ENCODE measurements around the gene MAML3.

Gene MAML3

DNA sequence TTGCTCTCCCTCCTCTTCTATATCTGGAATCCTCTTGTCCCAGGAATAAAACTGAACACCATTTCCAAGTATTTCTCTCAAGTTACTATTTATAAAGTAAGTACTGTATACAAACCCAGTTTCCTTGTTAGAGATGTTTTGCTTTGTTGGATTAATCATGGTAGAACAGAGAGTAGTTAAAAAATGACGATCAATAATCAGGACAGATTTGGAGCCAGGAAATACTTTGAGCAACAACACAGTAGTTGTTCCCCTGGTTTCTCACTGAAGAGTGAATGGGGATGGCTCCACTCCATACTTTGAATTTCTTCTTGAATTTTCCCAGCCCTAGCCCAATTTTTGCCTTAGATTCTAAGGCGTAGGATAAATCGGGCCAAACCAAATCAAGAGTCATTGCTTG lies 467.0 kb downstream of the MAML3 start:
- no peaks in the 10 kb centered on the region for H3K9me3 ChIP-seq (ENCODE audit: severe bottlenecking)

DNA sequence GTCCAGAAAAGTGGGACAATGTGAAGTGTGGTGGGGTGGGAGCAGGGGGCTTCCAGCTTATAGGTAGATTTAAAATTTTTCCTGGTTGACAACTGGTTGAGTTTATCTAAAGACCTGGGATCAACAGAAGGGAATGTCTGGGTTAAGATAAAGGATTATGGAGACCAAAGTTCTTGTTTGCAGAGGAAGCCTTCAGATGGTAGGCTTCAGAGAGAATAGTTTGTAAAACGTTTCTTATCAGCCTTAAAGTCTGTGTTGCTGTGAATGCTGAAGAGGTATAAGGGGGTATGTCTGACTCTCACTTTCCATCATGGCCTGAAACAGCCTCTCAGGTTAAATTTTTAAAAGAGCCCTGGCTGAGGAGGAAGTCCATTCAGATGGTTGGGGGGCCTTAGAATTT lies 467.9 kb downstream of the MAML3 start:
- no peak overlapping the region for H3K4me3 ChIP-seq (ENCODE audit: severe bottlenecking)
- TF ChIP-seq, protein P1, sequence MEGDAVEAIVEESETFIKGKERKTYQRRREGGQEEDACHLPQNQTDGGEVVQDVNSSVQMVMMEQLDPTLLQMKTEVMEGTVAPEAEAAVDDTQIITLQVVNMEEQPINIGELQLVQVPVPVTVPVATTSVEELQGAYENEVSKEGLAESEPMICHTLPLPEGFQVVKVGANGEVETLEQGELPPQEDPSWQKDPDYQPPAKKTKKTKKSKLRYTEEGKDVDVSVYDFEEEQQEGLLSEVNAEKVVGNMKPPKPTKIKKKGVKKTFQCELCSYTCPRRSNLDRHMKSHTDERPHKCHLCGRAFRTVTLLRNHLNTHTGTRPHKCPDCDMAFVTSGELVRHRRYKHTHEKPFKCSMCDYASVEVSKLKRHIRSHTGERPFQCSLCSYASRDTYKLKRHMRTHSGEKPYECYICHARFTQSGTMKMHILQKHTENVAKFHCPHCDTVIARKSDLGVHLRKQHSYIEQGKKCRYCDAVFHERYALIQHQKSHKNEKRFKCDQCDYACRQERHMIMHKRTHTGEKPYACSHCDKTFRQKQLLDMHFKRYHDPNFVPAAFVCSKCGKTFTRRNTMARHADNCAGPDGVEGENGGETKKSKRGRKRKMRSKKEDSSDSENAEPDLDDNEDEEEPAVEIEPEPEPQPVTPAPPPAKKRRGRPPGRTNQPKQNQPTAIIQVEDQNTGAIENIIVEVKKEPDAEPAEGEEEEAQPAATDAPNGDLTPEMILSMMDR (IDR thresholded peaks at IDR 0.05; ENCODE audit: poor library complexity, severe bottlenecking), result no peak
- H3K27ac ChIP-seq (ENCODE audit: poor library complexity, severe bottlenecking), result no peak overlapping the region
- no peaks in the 10 kb centered on the region for H3K9me3 ChIP-seq (ENCODE audit: severe bottlenecking)
- DNase-seq (ENCODE audit: low spot score), result no peak
- no peaks in the 10 kb centered on the region for H3K27me3 ChIP-seq (ENCODE audit: insufficient read depth, poor library complexity, severe bottlenecking)
- ATAC-seq (ENCODE audit: low read depth), result no peak
- peaks cover 12% of the 10 kb centered on the region for H3K4me1 ChIP-seq (ENCODE audit: insufficient read depth, poor library complexity, severe bottlenecking)
- H3K36me3 ChIP-seq (ENCODE audit: low read depth), result peaks cover 14% of the 10 kb centered on the region

More for the DNA sequence above, 467.0 kb downstream of the MAML3 start:
- TF ChIP-seq, protein P1 (IDR thresholded peaks at IDR 0.05; ENCODE audit: poor library complexity, severe bottlenecking), result no peak
- ATAC-seq (ENCODE audit: low read depth) (no peak), DNase-seq (ENCODE audit: low spot score) (no peak)
- peaks cover 12% of the 10 kb centered on the region for H3K4me1 ChIP-seq (ENCODE audit: insufficient read depth, poor library complexity, severe bottlenecking)
- no peak overlapping the region for H3K27ac ChIP-seq (ENCODE audit: poor library complexity, severe bottlenecking)
- peaks cover 9% of the 10 kb centered on the region for H3K36me3 ChIP-seq (ENCODE audit: low read depth)
- no peak overlapping the region for H3K4me3 ChIP-seq (ENCODE audit: severe bottlenecking)
- no peaks in the 10 kb centered on the region for H3K27me3 ChIP-seq (ENCODE audit: insufficient read depth, poor library complexity, severe bottlenecking)

DNA sequence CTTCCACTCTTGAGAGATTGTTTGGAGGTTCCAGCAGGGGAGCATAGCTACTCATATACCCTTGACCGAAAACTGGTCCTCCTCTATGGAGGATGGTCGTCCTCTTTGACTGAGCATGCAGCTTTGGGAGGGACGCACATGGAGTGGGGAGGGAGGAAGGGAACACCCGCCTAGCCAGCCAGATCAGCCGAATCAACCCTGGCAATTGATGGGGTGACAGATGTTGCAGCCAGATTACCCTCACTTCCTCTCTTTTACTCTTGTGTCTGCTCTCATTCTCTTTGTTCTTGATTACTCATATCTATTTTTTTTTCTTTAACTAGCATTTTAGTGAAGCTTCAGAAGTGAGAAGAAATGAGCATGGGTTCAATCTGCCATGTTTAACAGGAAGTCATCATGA lies 468.8 kb downstream of the MAML3 start:
- Histone ChIP-seq H3K36me3 (ENCODE audit: low read depth) (peaks cover 15% of the 10 kb centered on the region), H3K4me3 (ENCODE audit: severe bottlenecking) (no peak overlapping the region), H3K27me3 (ENCODE audit: insufficient read depth, poor library complexity, severe bottlenecking) (no peaks in the 10 kb centered on the region), H3K27ac (ENCODE audit: poor library complexity, severe bottlenecking) (no peak overlapping the region), H3K9me3 (ENCODE audit: severe bottlenecking) (no peaks in the 10 kb centered on the region), H3K4me1 (ENCODE audit: insufficient read depth, poor library complexity, severe bottlenecking) (peaks cover 12% of the 10 kb centered on the region)
- DNase-seq (ENCODE audit: low spot score), result no peak
- TF ChIP-seq, protein P1 (IDR thresholded peaks at IDR 0.05; ENCODE audit: poor library complexity, severe bottlenecking), result no peak
- no peak for ATAC-seq (ENCODE audit: low read depth)

- Histone ChIP-seq H3K27me3 (ENCODE audit: insufficient read depth, poor library complexity, severe bottlenecking) (no peaks in the 10 kb centered on the region), H3K9me3 (ENCODE audit: severe bottlenecking) (no peaks in the 10 kb centered on the region), H3K4me3 (ENCODE audit: severe bottlenecking) (no peak overlapping the region), H3K36me3 (ENCODE audit: low read depth) (peaks cover 23% of the 10 kb centered on the region), H3K4me1 (ENCODE audit: insufficient read depth, poor library complexity, severe bottlenecking) (peaks cover 12% of the 10 kb centered on the region), H3K27ac (ENCODE audit: poor library complexity, severe bottlenecking) (no peak overlapping the region)
- TF ChIP-seq, protein P1 (IDR thresholded peaks at IDR 0.05; ENCODE audit: poor library complexity, severe bottlenecking), result no peak
- DNase-seq (ENCODE audit: low spot score) (no peak), ATAC-seq (ENCODE audit: low read depth) (no peak)
Observed at GRCh38 chr4:139684351-139684750, 469.6 kb downstream of the MAML3 start.

- TF ChIP-seq, protein P1 (IDR thresholded peaks at IDR 0.05; ENCODE audit: poor library complexity, severe bottlenecking), result no peak
- ATAC-seq (ENCODE audit: low read depth) (no peak), DNase-seq (ENCODE audit: low spot score) (no peak)
- H3K4me1 ChIP-seq (ENCODE audit: insufficient read depth, poor library complexity, severe bottlenecking), result peaks cover 12% of the 10 kb centered on the region
- no peaks in the 10 kb centered on the region for H3K27me3 ChIP-seq (ENCODE audit: insufficient read depth, poor library complexity, severe bottlenecking)
- peaks cover 33% of the 10 kb centered on the region for H3K36me3 ChIP-seq (ENCODE audit: low read depth)
- no peak overlapping the region for H3K4me3 ChIP-seq (ENCODE audit: severe bottlenecking)
- H3K9me3 ChIP-seq (ENCODE audit: severe bottlenecking), result no peaks in the 10 kb centered on the region
- H3K27ac ChIP-seq (ENCODE audit: poor library complexity, severe bottlenecking), result peak overlapping the region; percentile 32
Observed at GRCh38 chr4:139682741-139683151, 471.2 kb downstream of the MAML3 start.

All from RWPE2 (cell line).